GM18502 (cell line): ENCODE results near the gene PHF12.
"Not testable (repeated sequence)": the region's sequence is repeated elsewhere in the genome, so short reads cannot be mapped to it uniquely, and the experiment has no call there.

Experiments used
- ATAC-seq: cut with Tn5 transposase; IDR thresholded peaks from one replicate; pipeline ENCODE4 v1.9.1; 2021; ENCODE audit warnings: mild to moderate bottlenecking; ENCODE audit not compliant: unreplicated experiment, poor library complexity

The PHF12 gene

GRCh38 chr17:28940675-28941074 is 10.6 kb downstream of the PHF12 start:
- ATAC-seq: no peak

- ATAC-seq: no peak
Observed at GRCh38 chr17:28940142-28940541, 11.2 kb downstream of the PHF12 start.

GRCh38 chr17:28938552-28938951 is 12.8 kb downstream of the PHF12 start:
- no peak for ATAC-seq

- no peak for ATAC-seq
Observed at GRCh38 chr17:28937044-28937729, 14.1 kb downstream of the PHF12 start.

- ATAC-seq: no peak
Observed at GRCh38 chr17:28935744-28936460, 15.4 kb downstream of the PHF12 start.

- not testable (repeated sequence) for ATAC-seq
Observed at GRCh38 chr17:28934508-28934907, 16.8 kb downstream of the PHF12 start.

- no peak for ATAC-seq
Observed at GRCh38 chr17:28929787-28930186, 21.5 kb downstream of the PHF12 start.

GRCh38 chr17:28928061-28928460 is 23.3 kb downstream of the PHF12 start:
- ATAC-seq: no peak

- ATAC-seq: no peak
Observed at GRCh38 chr17:28926786-28927185, 24.5 kb downstream of the PHF12 start.

- no peak for ATAC-seq
Observed at GRCh38 chr17:28926366-28926765, 25.0 kb downstream of the PHF12 start.

GRCh38 chr17:28925912-28926365 is 25.4 kb downstream of the PHF12 start:
- ATAC-seq: no peak

GRCh38 chr17:28920201-28920600 is 31.1 kb downstream of the PHF12 start:
- no peak for ATAC-seq

- no peak for ATAC-seq
Observed at GRCh38 chr17:28918295-28918694, 33.0 kb downstream of the PHF12 start.

- ATAC-seq: no peak
Observed at GRCh38 chr17:28917465-28917864, 33.9 kb downstream of the PHF12 start.

- ATAC-seq: no peak
Observed at GRCh38 chr17:28917029-28917428, 34.3 kb downstream of the PHF12 start.

GRCh38 chr17:28916302-28916934 is 34.9 kb downstream of the PHF12 start:
- no peak for ATAC-seq

GRCh38 chr17:28912938-28913333 is 38.4 kb downstream of the PHF12 start:
- ATAC-seq: no peak

- ATAC-seq: no peak
Observed at GRCh38 chr17:28912281-28912937, 38.9 kb downstream of the PHF12 start.

- no peak for ATAC-seq
Observed at GRCh38 chr17:28911411-28912045, 39.8 kb downstream of the PHF12 start.

- ATAC-seq: no peak
Observed at GRCh38 chr17:28910534-28910933, 40.8 kb downstream of the PHF12 start.
